Measurements from ENCODE around the gene ATG2A.

ATG2A gene

DNA sequence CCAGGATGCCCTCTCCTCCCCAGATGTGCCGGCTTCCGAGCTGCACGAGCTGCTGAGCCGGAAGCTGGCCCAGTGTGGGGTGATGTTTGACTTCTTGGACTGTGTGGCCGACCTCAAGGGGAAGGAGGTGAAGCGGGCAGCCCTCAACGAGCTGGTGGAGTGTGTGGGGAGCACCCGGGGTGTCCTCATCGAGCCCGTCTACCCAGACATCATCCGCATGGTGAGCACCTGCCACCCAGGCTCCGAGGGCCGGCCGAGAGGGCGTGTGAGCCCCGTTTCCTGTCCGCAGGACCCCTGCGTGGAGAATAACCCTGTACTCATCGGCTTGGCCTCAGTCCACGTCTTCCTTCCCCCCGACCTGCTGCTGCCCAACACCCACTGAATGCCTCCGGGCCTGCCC lies 9.7 kb upstream of the ATG2A start:
- CTCF ChIA-PET = interaction anchor here (0.7 to 1.4 kb wide), 4 partner anchors 8 to 88 kb away, joined by 3 to 4 read pairs (median 3); no protein-coding TSS in a partner anchor

DNA sequence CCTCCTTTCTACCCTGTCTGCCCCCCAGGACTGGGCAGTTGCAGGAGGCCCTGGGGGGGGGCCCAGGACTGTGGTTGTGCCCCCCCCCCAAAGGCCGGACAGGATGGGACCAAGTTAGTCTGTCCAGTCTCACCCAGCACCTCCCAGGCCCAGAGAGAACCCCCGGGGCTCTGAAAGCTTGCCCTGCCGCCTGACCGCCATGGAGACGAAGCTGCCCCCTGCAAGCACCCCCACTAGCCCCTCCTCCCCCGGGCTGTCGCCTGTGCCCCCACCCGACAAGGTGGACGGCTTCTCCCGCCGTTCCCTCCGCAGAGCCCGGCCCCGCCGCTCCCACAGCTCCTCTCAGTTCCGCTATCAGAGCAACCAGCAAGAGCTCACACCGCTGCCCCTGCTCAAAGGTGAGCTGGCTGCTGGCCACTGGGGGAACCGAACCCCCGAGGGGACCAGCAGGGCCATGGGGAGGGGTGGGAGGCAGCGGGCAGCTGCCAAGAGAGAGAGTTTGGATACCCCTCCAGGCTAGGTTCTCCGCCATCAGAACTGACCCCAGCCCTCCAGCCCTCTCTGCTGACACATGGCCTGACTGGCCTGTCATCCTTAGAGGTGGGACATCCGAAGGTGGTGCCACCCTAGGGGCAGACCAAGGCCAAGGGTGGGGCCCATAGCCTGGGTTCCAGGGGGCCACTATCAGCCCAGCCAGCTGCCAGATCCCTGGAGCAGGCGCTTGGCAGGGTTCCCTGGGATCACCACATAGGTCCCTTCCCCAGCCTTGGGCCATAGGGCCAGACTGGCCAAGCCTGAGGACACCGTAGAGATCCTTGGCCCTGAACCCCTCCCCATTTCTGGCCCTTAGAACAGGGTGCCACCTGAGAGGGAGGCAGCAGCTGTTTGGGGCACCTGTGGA lies 8.8 kb upstream of the ATG2A start:
- no peak for DNase-seq (ENCODE audit: extremely low spot score)
- TF ChIP-seq, protein P1, sequence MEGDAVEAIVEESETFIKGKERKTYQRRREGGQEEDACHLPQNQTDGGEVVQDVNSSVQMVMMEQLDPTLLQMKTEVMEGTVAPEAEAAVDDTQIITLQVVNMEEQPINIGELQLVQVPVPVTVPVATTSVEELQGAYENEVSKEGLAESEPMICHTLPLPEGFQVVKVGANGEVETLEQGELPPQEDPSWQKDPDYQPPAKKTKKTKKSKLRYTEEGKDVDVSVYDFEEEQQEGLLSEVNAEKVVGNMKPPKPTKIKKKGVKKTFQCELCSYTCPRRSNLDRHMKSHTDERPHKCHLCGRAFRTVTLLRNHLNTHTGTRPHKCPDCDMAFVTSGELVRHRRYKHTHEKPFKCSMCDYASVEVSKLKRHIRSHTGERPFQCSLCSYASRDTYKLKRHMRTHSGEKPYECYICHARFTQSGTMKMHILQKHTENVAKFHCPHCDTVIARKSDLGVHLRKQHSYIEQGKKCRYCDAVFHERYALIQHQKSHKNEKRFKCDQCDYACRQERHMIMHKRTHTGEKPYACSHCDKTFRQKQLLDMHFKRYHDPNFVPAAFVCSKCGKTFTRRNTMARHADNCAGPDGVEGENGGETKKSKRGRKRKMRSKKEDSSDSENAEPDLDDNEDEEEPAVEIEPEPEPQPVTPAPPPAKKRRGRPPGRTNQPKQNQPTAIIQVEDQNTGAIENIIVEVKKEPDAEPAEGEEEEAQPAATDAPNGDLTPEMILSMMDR (IDR thresholded peaks at IDR 0.05; ENCODE audit: control extremely low read depth, extremely low read depth, low read depth, missing control alignments) = no peak
- ChIA-PET CTCF (interaction anchor here (0.9 to 1.4 kb wide), 5 partner anchors 7 to 89 kb away, joined by 3 to 5 read pairs (median 4); partner anchors contain the start of genes ARL2 and BATF2), POLR2A (no interaction called here)

More for the DNA sequence above, 9.7 kb upstream of the ATG2A start:
- POLR2A ChIA-PET = no interaction called here
- DNase-seq (ENCODE audit: extremely low spot score) = no peak
- TF ChIP-seq, protein P1 (IDR thresholded peaks at IDR 0.05; ENCODE audit: control extremely low read depth, extremely low read depth, low read depth, missing control alignments) = no peak

DNA sequence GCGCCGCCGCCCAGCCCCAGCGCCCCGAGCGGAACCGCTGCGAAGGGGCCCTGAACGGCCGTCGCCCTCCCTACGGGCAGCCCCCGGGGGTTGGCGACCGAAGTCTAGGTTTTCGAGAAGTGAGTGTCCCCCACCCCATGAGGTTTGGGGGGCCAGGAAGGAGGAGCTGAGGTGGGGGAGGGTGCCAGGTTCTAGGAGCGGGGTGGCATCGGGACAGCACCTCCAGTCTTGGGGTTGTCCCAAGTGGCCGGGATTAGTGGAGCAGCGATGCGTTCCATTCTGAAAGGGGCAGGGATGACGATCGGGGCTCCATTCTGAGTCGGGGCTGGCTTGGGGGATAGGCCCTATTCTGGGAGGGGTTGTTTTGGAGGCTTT lies 7.9 kb upstream of the ATG2A start:
- DNase-seq (ENCODE audit: extremely low spot score) = peak; percentile 53
- ChIA-PET CTCF (interaction anchor here (0.7 to 1.7 kb wide), 4 partner anchors 72 to 101 kb away, joined by 3 to 5 read pairs (median 4); partner anchors contain the start of genes ARL2 and BATF2), POLR2A (interaction anchor here (0.6 to 1.1 kb wide), 2 partner anchors 47 to 574 kb away, joined by 3 to 4 read pairs; partner anchors contain the start of genes EHD1 and MALAT1)
- TF ChIP-seq, protein P1 (IDR thresholded peaks at IDR 0.05; ENCODE audit: control extremely low read depth, extremely low read depth, low read depth, missing control alignments) = no peak

DNA sequence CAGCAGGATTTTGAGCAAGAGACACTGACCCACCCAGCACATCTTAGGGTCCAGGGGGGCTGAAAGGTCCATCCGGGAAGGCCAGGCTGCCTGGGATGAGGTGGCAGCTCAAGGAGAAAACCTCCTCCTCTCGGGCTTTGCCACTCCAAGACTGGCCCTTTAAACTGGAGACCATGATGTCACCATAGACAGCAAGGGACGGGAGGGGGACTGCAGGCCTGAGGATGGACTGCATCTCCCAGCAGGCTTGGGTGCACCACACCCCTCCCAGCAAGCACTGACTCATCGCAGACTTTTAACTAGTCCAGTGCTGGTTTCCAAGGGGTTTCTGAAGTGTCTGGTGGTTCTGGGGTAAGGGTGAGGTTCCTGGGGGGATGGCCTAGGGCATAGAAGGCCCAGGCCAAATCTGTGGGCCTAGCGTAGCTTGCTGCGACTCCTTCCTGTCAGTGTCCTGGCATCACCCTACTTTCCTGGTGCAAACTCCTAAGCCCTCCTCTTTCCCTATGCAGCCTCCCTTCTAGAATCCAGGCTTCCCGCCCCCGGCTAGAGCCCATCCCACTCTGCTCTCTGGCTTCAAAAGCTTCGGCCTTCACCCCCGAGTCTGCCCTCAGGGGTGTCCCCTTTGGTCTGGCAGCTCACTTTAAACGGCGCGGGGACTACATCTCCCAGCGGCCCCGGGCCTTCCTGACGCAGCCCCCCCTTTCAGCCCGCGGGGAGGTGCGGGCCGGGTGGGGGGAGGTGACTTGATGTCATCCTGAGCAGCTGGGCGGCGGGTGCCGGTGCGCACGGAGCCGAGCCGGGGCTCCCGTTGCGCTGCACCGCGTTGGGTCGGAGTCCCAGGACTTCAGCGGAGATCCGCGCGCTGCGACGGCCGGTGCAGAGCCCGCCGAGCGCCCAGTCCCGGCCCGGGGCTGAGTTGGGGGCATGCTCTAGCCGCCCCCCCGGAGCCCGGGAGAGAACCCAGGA lies 7.2 kb upstream of the ATG2A start, which contains the start of gene PPP2R5B:
Gene PPP2R5B, plus strand, starts transcription at position 746 of the 966 bp plus-strand sequence. CDS start 1,046 bp downstream, outside the sequence.
- CTCF ChIA-PET = interaction anchor here (0.7 to 1.7 kb wide), 5 partner anchors 76 to 189 kb away, joined by 3 to 5 read pairs (median 4); partner anchors contain the start of gene ARL2
- POLR2A ChIA-PET = interaction anchor here (0.6 to 1.1 kb wide), 2 partner anchors 46 to 575 kb away, joined by 3 to 4 read pairs; partner anchors contain the start of genes EHD1 and MALAT1
- TF ChIP-seq, protein P1 (IDR thresholded peaks at IDR 0.05; ENCODE audit: control extremely low read depth, extremely low read depth, low read depth, missing control alignments) = no peak
- DNase-seq (ENCODE audit: extremely low spot score) = peak; percentile 97

DNA sequence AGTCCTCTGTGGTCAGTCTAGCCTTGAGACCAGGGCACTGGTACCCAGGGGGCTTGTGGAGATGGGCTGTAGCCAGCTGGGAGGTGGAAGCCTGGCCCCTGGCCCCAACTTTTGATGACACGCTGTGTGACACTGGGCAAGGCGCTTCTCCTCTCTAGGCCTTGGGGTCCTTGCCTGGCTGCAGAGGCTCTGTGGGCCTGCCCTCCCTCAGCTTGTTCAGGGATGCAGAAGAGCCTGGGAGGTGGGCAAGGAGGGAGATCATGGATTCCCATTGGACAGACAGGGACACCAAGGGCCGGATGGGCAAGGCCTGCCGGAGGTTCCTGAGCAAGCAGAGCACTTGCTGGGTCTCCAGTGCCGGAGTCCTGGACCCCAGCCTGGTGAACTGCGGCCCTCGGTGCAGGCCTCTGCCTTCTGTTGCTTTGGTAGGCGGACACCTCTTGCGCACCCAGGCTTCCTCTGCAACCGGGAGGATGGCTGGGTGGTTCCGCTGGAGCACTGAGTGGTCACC lies 6.2 kb upstream of the ATG2A start:
- TF ChIP-seq, protein P1 (IDR thresholded peaks at IDR 0.05; ENCODE audit: control extremely low read depth, extremely low read depth, low read depth, missing control alignments) = no peak
- POLR2A ChIA-PET = no interaction called here
- CTCF ChIA-PET = interaction anchor here (1.6 to 1.7 kb wide), 2 partner anchors 75 to 89 kb away, joined by 4 to 5 read pairs; no protein-coding TSS in a partner anchor
- DNase-seq (ENCODE audit: extremely low spot score) = no peak

Data from GM10248 (cell line).